SK-N-SH (cell line): Measurements from ENCODE around the gene KCNK6. TPM values are rescaled to one million over a fixed set of nuclear protein-coding genes. Genes with fewer than 3 reads are reported as not detected.

ENCODE experiments used
- CTCF ChIA-PET: fragments of 300-600, 350-600 bp; formaldehyde crosslinking; extraction: SDS; loops from one replicate; lab custom pipeline; 2021; lab: Yijun Ruan, JAX
- POLR2A ChIA-PET: fragments of 350-600 bp; sonication (Branson Sonifier 250); formaldehyde crosslinking; extraction: SDS; loops from one replicate; lab custom pipeline; 2020; ENCODE audit warnings: antibody characterized with exemption, inconsistent platforms; lab: Yijun Ruan, JAX
- DNase-seq: peaks from one replicate; pipeline ENCODE4 v3.0.0; 2012
- H2AFZ ChIP-seq: fragments of 200-600 bp; sonication (generic); 2 replicates; pipeline ENCODE4 v1.8.1; 2016; ENCODE audit warnings: antibody characterized with exemption, mild to moderate bottlenecking, low read depth
- H3F3A ChIP-seq: fragments of 200-600 bp; sonication (generic); replicated peaks from 2 replicates; pipeline ENCODE3; 2016; ENCODE audit warnings: antibody characterized with exemption, mild to moderate bottlenecking; ENCODE audit not compliant: insufficient read depth
- H3K27ac ChIP-seq, 2 experiments: fragments of 200-500 bp in 1 of 2; fragments of 200-600 bp in 1 of 2; sonication (Bioruptor generic) in 1 of 2; sonication (generic), shearing (Covaris generic) in 1 of 2; 2 replicates each; pipeline versions ENCODE4 v1.5.1 to v1.6.1; 2014 to 2016; ENCODE audit warnings: low read depth in 2 of 2, inconsistent platforms in 1 of 2, low read length in 1 of 2, mild to moderate bottlenecking in 1 of 2, mixed read lengths in 1 of 2
- H3K27me3 ChIP-seq: fragments of 200-600 bp; sonication (generic), shearing (Covaris generic); 2 replicates; pipeline ENCODE4 v1.6.1; 2016; ENCODE audit warnings: mixed run types; ENCODE audit not compliant: insufficient read depth
- H3K36me3 ChIP-seq, 2 experiments: fragments of 200-500 bp in 1 of 2; fragments of 200-600 bp in 1 of 2; sonication (Bioruptor generic) in 1 of 2; sonication (generic) in 1 of 2; replicated peaks in 1 of 2; 2 replicates each; pipeline versions ENCODE3 to v1.5.1; 2014 to 2016; ENCODE audit warnings: low read length in 1 of 2, mild to moderate bottlenecking in 1 of 2; ENCODE audit not compliant: insufficient read depth in 2 of 2, control insufficient read depth in 1 of 2
- H3K4me1 ChIP-seq, 2 experiments: fragments of 200-500 bp in 1 of 2; fragments of 200-600 bp in 1 of 2; sonication (Bioruptor generic) in 1 of 2; sonication (generic), shearing (Covaris generic) in 1 of 2; 2 replicates each; pipeline versions ENCODE4 v1.5.1 to v1.6.1; 2014 to 2016; ENCODE audit warnings: low read depth in 1 of 2, low read length in 1 of 2, mixed run types in 1 of 2; ENCODE audit not compliant: insufficient read depth in 2 of 2, control insufficient read depth in 1 of 2
- H3K4me2 ChIP-seq: fragments of 200-600 bp; sonication (generic), shearing (Covaris generic); 2 replicates; pipeline ENCODE4 v1.6.1; 2017; ENCODE audit warnings: mixed run types
- H3K4me3 ChIP-seq, 2 experiments: fragments of 200-500 bp in 1 of 2; fragments of 200-600 bp in 1 of 2; sonication (Bioruptor generic) in 1 of 2; sonication (generic), shearing (Covaris generic) in 1 of 2; 2 replicates each; pipeline versions ENCODE4 v1.5.1 to v1.8.1; 2014 to 2016; ENCODE audit warnings: low read depth in 2 of 2, inconsistent platforms in 1 of 2, low read length in 1 of 2, mild to moderate bottlenecking in 1 of 2, mixed read lengths in 1 of 2, moderate library complexity in 1 of 2
- H3K79me2 ChIP-seq: fragments of 200-600 bp; sonication (generic); 2 replicates; pipeline ENCODE4 v1.8.1; 2017; ENCODE audit warnings: mild to moderate bottlenecking; ENCODE audit not compliant: insufficient read depth
- H3K9ac ChIP-seq: fragments of 200-600 bp; sonication (generic); 2 replicates; pipeline ENCODE4 v1.6.1; 2017; ENCODE audit warnings: mixed run types
- H3K9me2 ChIP-seq: fragments of 200-600 bp; sonication (generic); 2 replicates; pipeline ENCODE4 v1.6.1; 2017; ENCODE audit warnings: mixed run types
- H3K9me3 ChIP-seq: fragments of 200-600 bp; sonication (generic); 2 replicates; pipeline ENCODE4 v1.6.1; 2017; ENCODE audit warnings: mixed run types, mild to moderate bottlenecking, moderate library complexity
- H4K20me1 ChIP-seq: fragments of 200-600 bp; sonication (generic); 2 replicates; pipeline ENCODE4 v1.6.1; 2017; ENCODE audit warnings: mild to moderate bottlenecking, mixed run types; ENCODE audit not compliant: insufficient read depth
- CHD2 ChIP-seq: fragments of 150-350 bp; IDR thresholded peaks from 2 replicates; pipeline ENCODE4 v1.6.1; 2018; ENCODE audit warnings: low read length; ENCODE audit not compliant: partially characterized antibody
- CTCF ChIP-seq: fragments of 200-600 bp; sonication (generic); IDR thresholded peaks from 2 replicates; pipeline ENCODE4 v1.6.1; 2017; ENCODE audit warnings: antibody characterized with exemption, mild to moderate bottlenecking, moderate library complexity
- ELF1 ChIP-seq: IDR thresholded peaks from 2 replicates; pipeline ENCODE4 v1.4.0; 2012
- EZH2phosphoT487 ChIP-seq: fragments of 200-600 bp; sonication (generic); IDR thresholded peaks from 2 replicates; pipeline ENCODE4 v1.6.1; 2017; ENCODE audit warnings: low read depth, mixed run types, mild to moderate bottlenecking, antibody characterized with exemption, moderate library complexity, borderline replicate concordance
- IRF3 ChIP-seq: fragments of 150-350 bp; IDR thresholded peaks from 2 replicates; pipeline ENCODE4 v1.6.1; 2016; ENCODE audit warnings: mild to moderate bottlenecking, low read depth, low read length
- JUND ChIP-seq: IDR thresholded peaks from 2 replicates; pipeline ENCODE4 v1.4.0; 2012
- NFIC ChIP-seq: IDR thresholded peaks from 2 replicates; pipeline ENCODE4 v1.4.0; 2012; ENCODE audit warnings: borderline replicate concordance
- NRF1 ChIP-seq: IDR thresholded peaks from 2 replicates; pipeline ENCODE4 v1.6.1; 2012; ENCODE audit warnings: low read depth, mild to moderate bottlenecking, low read length
- RAD21 ChIP-seq: IDR thresholded peaks from 2 replicates; pipeline ENCODE4 v1.6.1; 2012; ENCODE audit warnings: mild to moderate bottlenecking, low read length
- RCOR1 ChIP-seq: fragments of 150-350 bp; IDR thresholded peaks from 2 replicates; pipeline ENCODE4 v1.6.1; 2017; ENCODE audit warnings: antibody characterized with exemption, low read length
- USF2 ChIP-seq: fragments of 150-350 bp; IDR thresholded peaks from 2 replicates; pipeline ENCODE4 v1.6.1; 2017; ENCODE audit warnings: antibody characterized with exemption, low read length, low read depth, borderline replicate concordance
- ZBTB33 ChIP-seq: IDR thresholded peaks from 2 replicates; pipeline ENCODE4 v1.4.0; 2012; ENCODE audit warnings: low read depth, borderline replicate concordance
- WGBS: methylation state at CpG from one replicate; pipeline ENCODE4 v1.1.6; 2017; ENCODE audit warnings: low lambda C conversion rate; 5-methylcytosine and 5-hydroxymethylcytosine counted together
- polyA plus RNA-seq, 3 experiments: library from polyadenylated mRNA; depleted of rRNA; stranded (reverse); fragments of >200 nt; gene quantifications; 2 replicates each; pipeline ENCODE4 v1.2.3, GENCODE V29; 2012

The KCNK6 gene
- polyA plus RNA-seq, 1 of the 3 experiments (the other 2 are of a cell fraction), result 0.26 TPM

GRCh38 chr19:38359242-38360021 is 39.8 kb downstream of the KCNK6 start (continued):
- no peak for TF ChIP-seq NFIC
- TF ChIP-seq USF2, result no peak
- no peak for TF ChIP-seq CTCF
- TF ChIP-seq RCOR1, result no peak

- H3K36me3 ChIP-seq, result no peaks in the 10 kb centered on the region
- no peaks in the 10 kb centered on the region for H3K9me3 ChIP-seq
- no peak overlapping the region for H3K4me3 ChIP-seq
- peaks cover 0 to 10% of the 10 kb centered on the region in 2 experiments; a peak in 1 of 4 replicates for H3K4me1 ChIP-seq
- TF ChIP-seq CHD2 (no peak), ZBTB33 (no peak), NRF1 (no peak), ELF1 (no peak), JUND (no peak), USF2 (no peak), NFIC (no peak), RAD21 (no peak), IRF3 (no peak), EZH2phosphoT487 (no peak)
- ChIA-PET CTCF (interaction anchor here (0.9 to 1.1 kb wide), 2 partner anchors 126 to 458 kb away, joined by 3 to 4 read pairs; no protein-coding TSS in a partner anchor), POLR2A (interaction anchor here (2.1 kb wide), 1 partner anchor 28 kb away, joined by 7 read pairs; the partner anchor contains the start of genes GGN and SPRED3)
- H3K27ac ChIP-seq, result no peak overlapping the region
- peaks cover 6% of the 10 kb centered on the region for H3F3A ChIP-seq
- peaks cover 41% of the 10 kb centered on the region for H3K27me3 ChIP-seq
- no peak for DNase-seq
- no peaks in the 10 kb centered on the region for H4K20me1 ChIP-seq
- 34% methylated on average over 7 of the region's 9 CpGs for WGBS
- no peak overlapping the region for H2AFZ ChIP-seq
- no peaks in the 10 kb centered on the region for H3K9me2 ChIP-seq
- no peak overlapping the region for H3K9ac ChIP-seq
- no peak overlapping the region for H3K4me2 ChIP-seq
- no peaks in the 10 kb centered on the region for H3K79me2 ChIP-seq
These were observed 40.7 kb downstream of the KCNK6 start for GRCh38 chr19:38360351-38360750.
